HG03439 (cell line): ENCODE measurements around the gene SMPDL3A.

Experiments
- ATAC-seq: cut with Tn5 transposase; IDR thresholded peaks from one replicate; pipeline ENCODE4 v1.9.1; 2021; ENCODE audit warnings: mild to moderate bottlenecking, moderate library complexity; ENCODE audit not compliant: unreplicated experiment

Gene SMPDL3A

DNA sequence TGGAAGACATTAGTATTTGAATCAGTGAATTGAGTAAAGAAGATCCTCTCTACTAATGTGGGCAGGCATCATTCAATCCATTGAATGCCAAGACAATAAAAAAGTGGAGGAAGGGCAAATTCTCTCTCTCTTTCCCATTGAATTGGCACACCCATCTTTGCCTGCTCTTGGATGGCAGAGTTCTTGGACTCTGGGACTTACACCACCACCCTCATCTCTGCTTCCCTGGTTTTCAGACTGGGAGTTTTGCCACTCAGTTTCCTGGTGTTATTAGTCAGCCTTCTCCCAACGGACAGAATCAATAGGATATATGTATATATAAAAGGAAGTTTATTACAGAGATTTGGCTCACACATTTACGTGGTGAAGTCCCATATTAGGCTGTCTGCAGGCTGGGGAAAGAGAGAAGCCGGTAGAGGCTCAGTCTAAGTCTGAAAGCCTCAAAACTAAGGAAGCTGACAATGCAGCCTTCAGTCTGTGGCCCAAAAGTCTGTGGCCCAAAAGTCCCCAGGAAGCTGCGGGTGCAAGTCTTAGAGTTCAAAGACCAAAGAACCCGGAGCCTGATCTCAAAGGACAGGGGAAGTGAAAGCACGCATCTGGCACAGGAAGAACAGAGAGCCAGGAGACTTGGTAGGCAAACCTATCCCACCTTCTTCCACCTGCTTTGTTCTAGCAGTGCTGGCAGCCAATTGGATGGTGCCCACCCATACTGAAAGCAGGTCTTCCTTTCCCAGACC is 64.4 kb downstream of the SMPDL3A start:
- peak; percentile 80 for ATAC-seq
